ENCODE data around the gene COL18A1. TPM values are rescaled to one million over a fixed set of nuclear protein-coding genes. Genes with fewer than 3 reads are reported as not detected.
"Not testable (repeated sequence)": the region's sequence is repeated elsewhere in the genome, so short reads cannot be mapped to it uniquely, and the experiment has no call there.

The COL18A1 gene
- total and polyA plus RNA-seq, 9 of the 15 experiments (the other 6 are each of a cell fraction or from before 2014, with no cell fraction given): 0.14 to 16.4 (median 2.0) TPM

- intact Hi-C loops (cut with micrococcal nuclease); POLR2A ChIA-PET; CTCF ChIA-PET (ENCODE audit: low intra/inter-chr PET ratio); H3K9me1 ChIP-seq (ENCODE audit: control insufficient read depth, insufficient read depth, low read length); ATAC-seq; H3K36me3 ChIP-seq (ENCODE audit: control insufficient read depth, insufficient read depth, low read length); DNase-seq (ENCODE audit: extremely low read depth in 1 of 4, low spot score in 3 of 4); BruUV-seq (replicated peaks); H3K4me3 ChIP-seq; H3K9me3 ChIP-seq (replicated peaks; ENCODE audit: control insufficient read depth, insufficient read depth, low read depth, low read length); H2AFZ ChIP-seq (ENCODE audit: low read depth, low read length); FAIRE-seq; H3K4me2 ChIP-seq (ENCODE audit: insufficient read depth, low read length); H3K27ac ChIP-seq (ENCODE audit: extremely low read depth, low read depth, low read length); H3K79me2 ChIP-seq (ENCODE audit: control insufficient read depth, insufficient read depth, low read length); in situ Hi-C loops (cut with MboI); H3K27me3 ChIP-seq (ENCODE audit: control insufficient read depth in 2 of 2, insufficient read depth in 2 of 2, low read length in 2 of 2): not testable (repeated sequence)
- peak; percentile 42; the same call in 1 of the 2 replicates for TF ChIP-seq POLR2G (IDR thresholded peaks at IDR 0.05; ENCODE audit: low read depth, low read length)
- WGBS (ENCODE audit: insufficient coverage, low coverage, missing lambda C conversion rate): 36% methylated on average over 15 of the region's 20 CpGs
- Histone ChIP-seq H3K4me1 (replicated peaks in 1 of 2; ENCODE audit: control insufficient read depth in 2 of 2, insufficient read depth in 2 of 2, low read length in 2 of 2) (peaks cover 0 to 45% of the 10 kb centered on the region in 2 experiments; a peak in 3 of 5 replicates), H3K9ac (ENCODE audit: insufficient read depth in 1 of 2, low read depth in 2 of 2, low read length in 2 of 2) (peak overlapping the region in 1 of 2 experiments; percentile 64; a peak in 1 of 4 replicates), H4K20me1 (replicated peaks; ENCODE audit: control insufficient read depth, insufficient read depth, low read length) (peaks cover 10% of the 10 kb centered on the region; the same call in 1 of the 2 replicates)
Measured at GRCh38 chr21:45501081-45502005, 96.4 kb downstream of the COL18A1 start.

- Histone ChIP-seq H3K4me1 (replicated peaks in 1 of 2; ENCODE audit: control insufficient read depth in 2 of 2, insufficient read depth in 2 of 2, low read length in 2 of 2) (peaks cover 0 to 48% of the 10 kb centered on the region in 2 experiments; a peak in 3 of 5 replicates), H3K4me3 (no peak overlapping the region), H2AFZ (ENCODE audit: low read depth, low read length) (no peak overlapping the region), H3K36me3 (ENCODE audit: control insufficient read depth, insufficient read depth, low read length) (no peaks in the 10 kb centered on the region), H3K9ac (ENCODE audit: insufficient read depth in 1 of 2, low read depth in 2 of 2, low read length in 2 of 2) (no peak overlapping the region), H3K4me2 (ENCODE audit: insufficient read depth, low read length) (no peak overlapping the region), H3K27me3 (ENCODE audit: control insufficient read depth in 2 of 2, insufficient read depth in 2 of 2, low read length in 2 of 2) (no peaks in the 10 kb centered on the region), H4K20me1 (replicated peaks; ENCODE audit: control insufficient read depth, insufficient read depth, low read length) (peaks cover 14% of the 10 kb centered on the region; the same call in 1 of the 2 replicates), H3K79me2 (ENCODE audit: control insufficient read depth, insufficient read depth, low read length) (no peaks in the 10 kb centered on the region), H3K9me3 (replicated peaks; ENCODE audit: control insufficient read depth, insufficient read depth, low read depth, low read length) (no peaks in the 10 kb centered on the region), H3K9me1 (ENCODE audit: control insufficient read depth, insufficient read depth, low read length) (no peaks in the 10 kb centered on the region), H3K27ac (ENCODE audit: extremely low read depth, low read depth, low read length) (no peak overlapping the region)
- ChIA-PET POLR2A (interaction anchor here (1.2 kb wide), 1 partner anchor 14 kb away, joined by 3 read pairs; no protein-coding TSS in a partner anchor), CTCF (ENCODE audit: low intra/inter-chr PET ratio) (no interaction called here)
- WGBS (ENCODE audit: insufficient coverage, low coverage, missing lambda C conversion rate): 12% methylated on average over 8 of the region's 13 CpGs
- no TSS peak for BruUV-seq (replicated peaks)
- FAIRE-seq: no peak
- in situ Hi-C loops (cut with MboI): no loop called here
- intact Hi-C loops (cut with micrococcal nuclease): no loop called here
- no peak for DNase-seq (ENCODE audit: extremely low read depth in 1 of 4, low spot score in 3 of 4)
- no peak for ATAC-seq
- no peak for TF ChIP-seq ZSCAN32 (CRISPR knock-in tag; IDR thresholded peaks at IDR 0.05)
- no peak for TF ChIP-seq ZNF512 (tag; IDR thresholded peaks at IDR 0.05)
- no peak for TF ChIP-seq ZNF76 (CRISPR knock-in tag; IDR thresholded peaks at IDR 0.05; ENCODE audit: borderline replicate concordance)
- TF ChIP-seq, protein P1, sequence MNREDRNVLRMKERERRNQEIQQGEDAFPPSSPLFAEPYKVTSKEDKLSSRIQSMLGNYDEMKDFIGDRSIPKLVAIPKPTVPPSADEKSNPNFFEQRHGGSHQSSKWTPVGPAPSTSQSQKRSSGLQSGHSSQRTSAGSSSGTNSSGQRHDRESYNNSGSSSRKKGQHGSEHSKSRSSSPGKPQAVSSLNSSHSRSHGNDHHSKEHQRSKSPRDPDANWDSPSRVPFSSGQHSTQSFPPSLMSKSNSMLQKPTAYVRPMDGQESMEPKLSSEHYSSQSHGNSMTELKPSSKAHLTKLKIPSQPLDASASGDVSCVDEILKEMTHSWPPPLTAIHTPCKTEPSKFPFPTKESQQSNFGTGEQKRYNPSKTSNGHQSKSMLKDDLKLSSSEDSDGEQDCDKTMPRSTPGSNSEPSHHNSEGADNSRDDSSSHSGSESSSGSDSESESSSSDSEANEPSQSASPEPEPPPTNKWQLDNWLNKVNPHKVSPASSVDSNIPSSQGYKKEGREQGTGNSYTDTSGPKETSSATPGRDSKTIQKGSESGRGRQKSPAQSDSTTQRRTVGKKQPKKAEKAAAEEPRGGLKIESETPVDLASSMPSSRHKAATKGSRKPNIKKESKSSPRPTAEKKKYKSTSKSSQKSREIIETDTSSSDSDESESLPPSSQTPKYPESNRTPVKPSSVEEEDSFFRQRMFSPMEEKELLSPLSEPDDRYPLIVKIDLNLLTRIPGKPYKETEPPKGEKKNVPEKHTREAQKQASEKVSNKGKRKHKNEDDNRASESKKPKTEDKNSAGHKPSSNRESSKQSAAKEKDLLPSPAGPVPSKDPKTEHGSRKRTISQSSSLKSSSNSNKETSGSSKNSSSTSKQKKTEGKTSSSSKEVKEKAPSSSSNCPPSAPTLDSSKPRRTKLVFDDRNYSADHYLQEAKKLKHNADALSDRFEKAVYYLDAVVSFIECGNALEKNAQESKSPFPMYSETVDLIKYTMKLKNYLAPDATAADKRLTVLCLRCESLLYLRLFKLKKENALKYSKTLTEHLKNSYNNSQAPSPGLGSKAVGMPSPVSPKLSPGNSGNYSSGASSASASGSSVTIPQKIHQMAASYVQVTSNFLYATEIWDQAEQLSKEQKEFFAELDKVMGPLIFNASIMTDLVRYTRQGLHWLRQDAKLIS (CRISPR knock-in tag; IDR thresholded peaks at IDR 0.05): no peak
- no peak for TF ChIP-seq SP1 (CRISPR knock-in tag; IDR thresholded peaks at IDR 0.05)
- TF ChIP-seq SUPT5H (IDR thresholded peaks at IDR 0.05): no peak
Measured at GRCh38 chr21:45502006-45502345, 97.0 kb downstream of the COL18A1 start.
